ENCODE data around the gene NSDHL. TPM values are rescaled to one million over a fixed set of nuclear protein-coding genes. Genes with fewer than 3 reads are reported as not detected.
"Not testable (repeated sequence)": the region's sequence is repeated elsewhere in the genome, so short reads cannot be mapped to it uniquely, and the experiment has no call there.

Gene NSDHL
- total RNA-seq, result 2.7 TPM

- Histone ChIP-seq H3K4me3 (ENCODE audit: low read length) (peak within 1 kb of the TSS; percentile 60), H3K27me3 (ENCODE audit: insufficient read depth, low read length) (no peaks in the 10 kb centered on the region), H3K4me1 (ENCODE audit: insufficient read depth, low read length) (peaks cover 16% of the 10 kb centered on the region), H3K9me3 (ENCODE audit: low read depth, low read length) (no peaks in the 10 kb centered on the region)
These were observed at the start of gene NSDHL, which contains the start of gene CETN2 for GRCh38 chrX:152830312-152831305. TSS of gene NSDHL (plus strand) at chrX:152831063. CDS start at chrX:152846325, 15,262 bp downstream. TSS of gene CETN2 (minus strand) at chrX:152830757. CDS start at chrX:152830710, 47 bp downstream.

GRCh38 chrX:152787062-152787461 lies 43.8 kb upstream of the NSDHL start:
- H3K9me3 ChIP-seq (ENCODE audit: low read depth, low read length); H3K4me1 ChIP-seq (ENCODE audit: insufficient read depth, low read length); H3K4me3 ChIP-seq (ENCODE audit: low read length); H3K27me3 ChIP-seq (ENCODE audit: insufficient read depth, low read length): not testable (repeated sequence)

GRCh38 chrX:152798945-152799344 lies 31.9 kb upstream of the NSDHL start:
- no peaks in the 10 kb centered on the region for H3K27me3 ChIP-seq (ENCODE audit: insufficient read depth, low read length)

GRCh38 chrX:152806035-152806434 lies 24.8 kb upstream of the NSDHL start:
- no peaks in the 10 kb centered on the region for H3K27me3 ChIP-seq (ENCODE audit: insufficient read depth, low read length)
- H3K4me1 ChIP-seq (ENCODE audit: insufficient read depth, low read length), result no peaks in the 10 kb centered on the region
- no peak overlapping the region for H3K4me3 ChIP-seq (ENCODE audit: low read length)
- no peaks in the 10 kb centered on the region for H3K9me3 ChIP-seq (ENCODE audit: low read depth, low read length)

More at GRCh38 chrX:152798945-152799344, 31.9 kb upstream of the NSDHL start:
- H3K4me3 ChIP-seq (ENCODE audit: low read length), result no peak overlapping the region
- no peaks in the 10 kb centered on the region for H3K4me1 ChIP-seq (ENCODE audit: insufficient read depth, low read length)
- H3K9me3 ChIP-seq (ENCODE audit: low read depth, low read length), result no peaks in the 10 kb centered on the region

GRCh38 chrX:152810403-152810802 lies 20.5 kb upstream of the NSDHL start:
- no peaks in the 10 kb centered on the region for H3K27me3 ChIP-seq (ENCODE audit: insufficient read depth, low read length)
- no peaks in the 10 kb centered on the region for H3K9me3 ChIP-seq (ENCODE audit: low read depth, low read length)
- H3K4me1 ChIP-seq (ENCODE audit: insufficient read depth, low read length), result no peaks in the 10 kb centered on the region
- H3K4me3 ChIP-seq (ENCODE audit: low read length), result no peak overlapping the region

- no peaks in the 10 kb centered on the region for H3K9me3 ChIP-seq (ENCODE audit: low read depth, low read length)
- H3K4me3 ChIP-seq (ENCODE audit: low read length), result no peak overlapping the region
- H3K4me1 ChIP-seq (ENCODE audit: insufficient read depth, low read length), result no peaks in the 10 kb centered on the region
- H3K27me3 ChIP-seq (ENCODE audit: insufficient read depth, low read length), result no peaks in the 10 kb centered on the region
These were observed 17.7 kb upstream of the NSDHL start for GRCh38 chrX:152813206-152813605.

GRCh38 chrX:152814048-152814447 lies 16.8 kb upstream of the NSDHL start:
- H3K4me1 ChIP-seq (ENCODE audit: insufficient read depth, low read length), result no peaks in the 10 kb centered on the region
- no peaks in the 10 kb centered on the region for H3K9me3 ChIP-seq (ENCODE audit: low read depth, low read length)
- no peak overlapping the region for H3K4me3 ChIP-seq (ENCODE audit: low read length)
- H3K27me3 ChIP-seq (ENCODE audit: insufficient read depth, low read length), result no peaks in the 10 kb centered on the region

- Histone ChIP-seq H3K9me3 (ENCODE audit: low read depth, low read length) (no peaks in the 10 kb centered on the region), H3K4me3 (ENCODE audit: low read length) (no peak overlapping the region), H3K4me1 (ENCODE audit: insufficient read depth, low read length) (no peaks in the 10 kb centered on the region), H3K27me3 (ENCODE audit: insufficient read depth, low read length) (no peaks in the 10 kb centered on the region)
These were observed 13.6 kb upstream of the NSDHL start for GRCh38 chrX:152817078-152817764.

GRCh38 chrX:152818356-152818755 lies 12.5 kb upstream of the NSDHL start:
- Histone ChIP-seq H3K9me3 (ENCODE audit: low read depth, low read length) (no peaks in the 10 kb centered on the region), H3K4me1 (ENCODE audit: insufficient read depth, low read length) (no peaks in the 10 kb centered on the region), H3K27me3 (ENCODE audit: insufficient read depth, low read length) (no peaks in the 10 kb centered on the region), H3K4me3 (ENCODE audit: low read length) (no peak overlapping the region)

- Histone ChIP-seq H3K4me3 (ENCODE audit: low read length) (no peak overlapping the region), H3K27me3 (ENCODE audit: insufficient read depth, low read length) (no peaks in the 10 kb centered on the region), H3K9me3 (ENCODE audit: low read depth, low read length) (no peaks in the 10 kb centered on the region), H3K4me1 (ENCODE audit: insufficient read depth, low read length) (no peaks in the 10 kb centered on the region)
These were observed 11.6 kb upstream of the NSDHL start for GRCh38 chrX:152819266-152819665.

- Histone ChIP-seq H3K4me3 (ENCODE audit: low read length) (no peak overlapping the region), H3K9me3 (ENCODE audit: low read depth, low read length) (no peaks in the 10 kb centered on the region), H3K27me3 (ENCODE audit: insufficient read depth, low read length) (no peaks in the 10 kb centered on the region), H3K4me1 (ENCODE audit: insufficient read depth, low read length) (no peaks in the 10 kb centered on the region)
These were observed 11.1 kb upstream of the NSDHL start for GRCh38 chrX:152819732-152820131.

GRCh38 chrX:152821145-152821765 lies 9.6 kb upstream of the NSDHL start:
- no peaks in the 10 kb centered on the region for H3K27me3 ChIP-seq (ENCODE audit: insufficient read depth, low read length)
- no peak overlapping the region for H3K4me3 ChIP-seq (ENCODE audit: low read length)
- no peaks in the 10 kb centered on the region for H3K9me3 ChIP-seq (ENCODE audit: low read depth, low read length)
- no peaks in the 10 kb centered on the region for H3K4me1 ChIP-seq (ENCODE audit: insufficient read depth, low read length)

GRCh38 chrX:152822383-152823086 lies 8.3 kb upstream of the NSDHL start:
- Histone ChIP-seq H3K27me3 (ENCODE audit: insufficient read depth, low read length) (no peaks in the 10 kb centered on the region), H3K9me3 (ENCODE audit: low read depth, low read length) (no peaks in the 10 kb centered on the region), H3K4me3 (ENCODE audit: low read length) (no peak overlapping the region), H3K4me1 (ENCODE audit: insufficient read depth, low read length) (no peaks in the 10 kb centered on the region)

- H3K4me1 ChIP-seq (ENCODE audit: insufficient read depth, low read length), result no peaks in the 10 kb centered on the region
- no peak overlapping the region for H3K4me3 ChIP-seq (ENCODE audit: low read length)
- no peaks in the 10 kb centered on the region for H3K27me3 ChIP-seq (ENCODE audit: insufficient read depth, low read length)
- H3K9me3 ChIP-seq (ENCODE audit: low read depth, low read length), result no peaks in the 10 kb centered on the region
These were observed 7.2 kb upstream of the NSDHL start for GRCh38 chrX:152823657-152824056.
